ENCODE results near the gene CDKN1B. TPM values are rescaled to one million over a fixed set of nuclear protein-coding genes. Genes with fewer than 3 reads are reported as not detected.

The CDKN1B gene
- 10 to 100 TPM; 23.7 to 42.4 TPM for total RNA-seq
- long read RNA-seq, partial matches to known transcripts, result 0 of 6 reads
- long read RNA-seq, other reads (novel, unspliced or antisense), result 2 of 6 reads

- intact Hi-C loops (cut with DNase I), result loop anchor here (1.0 to 5.0 kb wide), 2 partner anchors 8 to 70 kb away; partner anchors contain the start of gene APOLD1 (in 1 of the 2)
- peak; percentile 91 for DNase-seq
These were observed at the start of gene CDKN1B for GRCh38 chr12:12716793-12717585. TSS of gene CDKN1B (plus strand) at chr12:12717368. CDS start at chr12:12717840, 472 bp downstream.

GRCh38 chr12:12668005-12668404, 49.2 kb upstream of the CDKN1B start:
- DNase-seq (no peak), ATAC-seq (no peak)
- intact Hi-C loops (cut with DNase I), result no loop called here

More at GRCh38 chr12:12716793-12717585, at the start of gene CDKN1B:
- ATAC-seq, result peak; percentile 94 to 95

GRCh38 chr12:12669020-12669419, 48.1 kb upstream of the CDKN1B start:
- ATAC-seq (no peak), DNase-seq (no peak)
- intact Hi-C loops (cut with DNase I), result no loop called here

GRCh38 chr12:12671850-12672660, 45.1 kb upstream of the CDKN1B start:
- DNase-seq (no peak), ATAC-seq (no peak)
- intact Hi-C loops (cut with DNase I), result no loop called here

GRCh38 chr12:12673296-12673695, 43.9 kb upstream of the CDKN1B start:
- DNase-seq (no peak), ATAC-seq (no peak)
- intact Hi-C loops (cut with DNase I), result no loop called here

- intact Hi-C loops (cut with DNase I), result no loop called here
- DNase-seq (no peak), ATAC-seq (no peak)
These were observed 40.6 kb upstream of the CDKN1B start for GRCh38 chr12:12676605-12677004.

GRCh38 chr12:12681061-12681765, 36.0 kb upstream of the CDKN1B start:
- intact Hi-C loops (cut with DNase I), result no loop called here
- DNase-seq (no peak), ATAC-seq (no peak)

GRCh38 chr12:12682284-12682683, 34.9 kb upstream of the CDKN1B start:
- no peak for DNase-seq
- intact Hi-C loops (cut with DNase I), result no loop called here
- ATAC-seq, result no peak

- ATAC-seq (no peak), DNase-seq (no peak)
- intact Hi-C loops (cut with DNase I), result no loop called here
These were observed 34.0 kb upstream of the CDKN1B start for GRCh38 chr12:12683136-12683697.

GRCh38 chr12:12683725-12684124, 33.4 kb upstream of the CDKN1B start:
- intact Hi-C loops (cut with DNase I), result no loop called here
- no peak for ATAC-seq
- no peak for DNase-seq

- intact Hi-C loops (cut with DNase I), result no loop called here
- ATAC-seq, result no peak
- peak; percentile 53 for DNase-seq
These were observed 32.6 kb upstream of the CDKN1B start for GRCh38 chr12:12684375-12685106.

- intact Hi-C loops (cut with DNase I), result no loop called here
- ATAC-seq (no peak), DNase-seq (no peak)
These were observed 31.9 kb upstream of the CDKN1B start for GRCh38 chr12:12685305-12685704.

GRCh38 chr12:12686472-12686871, 30.7 kb upstream of the CDKN1B start:
- ATAC-seq (no peak), DNase-seq (no peak)
- intact Hi-C loops (cut with DNase I), result no loop called here

- peak in 1 of 2 donors; percentile 59 for ATAC-seq
- DNase-seq, result no peak
- intact Hi-C loops (cut with DNase I), result no loop called here
These were observed 30.2 kb upstream of the CDKN1B start for GRCh38 chr12:12686925-12687324.

GRCh38 chr12:12689647-12690300, 27.4 kb upstream of the CDKN1B start:
- ATAC-seq, result no peak
- intact Hi-C loops (cut with DNase I), result no loop called here

GRCh38 chr12:12691549-12691948, 25.6 kb upstream of the CDKN1B start:
- ATAC-seq (no peak), DNase-seq (no peak)
- intact Hi-C loops (cut with DNase I), result no loop called here

More at GRCh38 chr12:12689647-12690300, 27.4 kb upstream of the CDKN1B start:
- DNase-seq, result no peak

- ATAC-seq (no peak), DNase-seq (no peak)
- intact Hi-C loops (cut with DNase I), result no loop called here
These were observed 24.0 kb upstream of the CDKN1B start for GRCh38 chr12:12693111-12693671.

Data from left cardiac atrium (tissue), 4 donors.